NCI-H187 (cell line): Measurements from ENCODE around the gene KRTAP19-5.
"Not testable (repeated sequence)": the region's sequence is repeated elsewhere in the genome, so short reads cannot be mapped to it uniquely, and the experiment has no call there.

Source experiments
- DNase-seq, 2 experiments: peaks; one replicate each; lab custom pipeline; 2025; lab: John Stamatoyannopoulos, UW

KRTAP19-5 gene

GRCh38 chr21:30502041-30502440 is at the start of gene KRTAP19-5:
Gene KRTAP19-5, minus strand, starts transcription at chr21:30502141. Its CDS starts 51 bp downstream, at chr21:30502090.
- no peak for DNase-seq

- no peak for DNase-seq
Measured at GRCh38 chr21:30541764-30542163, 39.8 kb upstream of the KRTAP19-5 start, which contains the start of gene KRTAP19-6. Gene KRTAP19-6, minus strand, starts transcription at chr21:30541864. Its CDS starts 31 bp downstream, at chr21:30541833.

- no peak for DNase-seq
Measured at GRCh38 chr21:30518876-30519275, 16.9 kb upstream of the KRTAP19-5 start.

GRCh38 chr21:30515681-30516080 is 13.7 kb upstream of the KRTAP19-5 start:
- no peak for DNase-seq

- DNase-seq = not testable (repeated sequence)
Measured at GRCh38 chr21:30505621-30506205, 3.8 kb upstream of the KRTAP19-5 start.

GRCh38 chr21:30497065-30497464 is 4.9 kb downstream of the KRTAP19-5 start, which contains the start of gene KRTAP19-4:
Gene KRTAP19-4, minus strand, starts transcription at chr21:30497165. Its CDS starts 55 bp downstream, at chr21:30497110.
- DNase-seq = no peak

DNA sequence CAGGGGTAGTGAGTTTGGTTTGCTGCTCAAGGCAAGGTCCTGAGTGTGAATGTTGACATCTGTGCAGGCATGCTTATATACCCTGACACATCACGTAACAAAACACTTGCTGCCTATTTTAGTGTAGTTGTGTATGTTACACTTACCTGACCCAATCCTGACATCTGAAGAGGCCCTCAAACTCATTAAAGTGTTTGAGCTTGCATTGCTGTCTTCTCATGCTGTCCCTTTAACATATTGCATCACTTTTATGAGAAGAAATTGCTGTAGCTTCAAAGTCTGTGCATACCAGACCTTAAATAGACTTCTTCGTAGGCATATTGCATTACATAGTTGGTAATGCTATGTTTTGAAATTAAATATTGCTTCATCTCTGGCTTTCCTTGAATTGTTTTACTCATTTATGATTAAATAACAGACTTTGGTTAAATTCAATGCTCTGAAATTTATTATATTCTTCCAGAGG is 9.9 kb downstream of the KRTAP19-5 start, which contains the start of gene KRTAP19-3:
Gene KRTAP19-3, minus strand, starts transcription at position 51 of the 466 bp plus-strand sequence. CDS start 56 bp downstream, outside the sequence.
- no peak for DNase-seq

DNA sequence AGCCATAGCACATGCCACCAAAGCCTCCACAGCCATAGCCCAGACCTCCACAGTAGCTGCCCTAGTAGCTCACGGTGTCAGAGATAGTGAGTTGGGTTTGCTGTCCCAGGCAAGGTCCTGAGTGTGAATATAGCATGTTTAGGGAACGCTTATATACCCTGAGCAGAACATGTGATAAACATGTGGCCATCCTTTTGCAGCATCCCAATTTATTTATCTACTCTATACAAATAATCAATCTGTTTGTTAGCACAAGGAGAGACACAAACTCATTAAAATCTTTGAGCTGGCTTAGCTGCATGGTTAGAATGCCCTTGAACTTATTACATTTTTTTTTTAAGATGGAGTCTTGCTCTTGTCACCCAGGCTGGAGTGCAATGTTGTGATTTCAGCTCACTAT is 14.6 kb downstream of the KRTAP19-5 start, which contains the start of gene KRTAP19-2:
Gene KRTAP19-2, minus strand, starts transcription at position 101 of the 400 bp plus-strand sequence. Its CDS starts 88 bp downstream, at position 13.
- DNase-seq = no peak

- DNase-seq = no peak
Measured at GRCh38 chr21:30486180-30486579, 15.8 kb downstream of the KRTAP19-5 start.

GRCh38 chr21:30482130-30482529 is 19.8 kb downstream of the KRTAP19-5 start:
- no peak for DNase-seq

- no peak for DNase-seq
Measured at GRCh38 chr21:30480145-30480544, 21.8 kb downstream of the KRTAP19-5 start, which contains the start of gene KRTAP19-1. Gene KRTAP19-1, minus strand, starts transcription at chr21:30480367. Its CDS starts 50 bp downstream, at chr21:30480317.

DNA sequence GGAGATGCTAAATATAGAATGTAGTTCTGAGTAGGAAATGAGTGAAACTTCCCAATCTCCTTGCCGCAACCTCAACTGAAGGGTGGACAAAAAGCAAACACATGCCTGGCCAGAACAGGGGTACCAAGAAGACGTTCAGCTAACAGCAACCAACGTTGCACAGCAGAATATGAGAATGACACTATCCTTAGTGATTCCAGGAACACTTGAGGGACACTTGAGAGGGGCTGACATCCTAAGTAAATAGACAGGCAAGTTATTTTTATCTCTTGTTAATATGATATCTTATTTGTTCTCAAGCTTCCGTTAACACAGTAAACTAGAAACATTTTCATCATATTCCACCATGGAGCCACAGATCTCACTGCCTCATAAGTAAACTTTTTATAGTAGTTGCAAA is 22.7 kb downstream of the KRTAP19-5 start:
- DNase-seq = no peak

GRCh38 chr21:30478004-30478403 is 23.9 kb downstream of the KRTAP19-5 start:
- DNase-seq = no peak

DNA sequence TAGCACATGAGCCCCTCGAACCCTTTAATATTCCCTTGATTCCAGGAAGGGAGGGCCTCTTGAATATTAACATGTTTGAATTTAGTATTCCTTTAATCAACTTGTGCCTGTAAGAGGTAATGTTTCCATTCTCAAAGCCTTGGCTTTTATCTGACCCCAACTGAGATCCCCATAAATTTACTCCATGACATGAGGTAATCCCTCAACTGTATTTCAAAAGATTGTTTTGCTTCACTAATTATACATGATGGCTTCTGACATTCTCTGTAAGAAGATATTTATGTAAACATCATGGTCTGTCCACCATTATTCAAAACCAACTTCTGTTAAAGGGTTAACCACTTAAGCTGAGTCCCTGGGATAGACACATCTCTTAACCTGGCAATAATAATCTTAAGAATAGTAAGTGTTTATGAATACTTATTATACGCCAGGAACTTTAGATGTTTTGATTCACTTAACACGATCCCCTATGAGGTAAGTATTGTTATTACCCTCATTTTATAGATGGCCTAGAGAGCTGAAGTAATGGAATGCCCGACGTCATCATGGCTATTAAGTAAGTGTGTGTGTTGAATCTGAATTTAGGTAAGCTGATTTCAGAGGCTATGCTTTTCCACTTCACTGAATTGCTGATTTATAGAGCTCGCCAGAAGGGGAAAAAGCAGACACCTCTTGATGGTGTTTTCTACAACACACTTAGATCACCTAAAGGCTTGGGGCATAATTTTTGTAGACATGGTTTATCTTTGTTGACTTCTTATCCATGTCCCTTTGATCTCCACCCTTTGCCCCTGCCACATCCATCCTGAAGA is 32.8 kb downstream of the KRTAP19-5 start:
- DNase-seq = no peak

- no peak for DNase-seq
Measured at GRCh38 chr21:30463713-30464112, 38.2 kb downstream of the KRTAP19-5 start.
